Measurements from ENCODE around the gene ZNF398.

DNA sequence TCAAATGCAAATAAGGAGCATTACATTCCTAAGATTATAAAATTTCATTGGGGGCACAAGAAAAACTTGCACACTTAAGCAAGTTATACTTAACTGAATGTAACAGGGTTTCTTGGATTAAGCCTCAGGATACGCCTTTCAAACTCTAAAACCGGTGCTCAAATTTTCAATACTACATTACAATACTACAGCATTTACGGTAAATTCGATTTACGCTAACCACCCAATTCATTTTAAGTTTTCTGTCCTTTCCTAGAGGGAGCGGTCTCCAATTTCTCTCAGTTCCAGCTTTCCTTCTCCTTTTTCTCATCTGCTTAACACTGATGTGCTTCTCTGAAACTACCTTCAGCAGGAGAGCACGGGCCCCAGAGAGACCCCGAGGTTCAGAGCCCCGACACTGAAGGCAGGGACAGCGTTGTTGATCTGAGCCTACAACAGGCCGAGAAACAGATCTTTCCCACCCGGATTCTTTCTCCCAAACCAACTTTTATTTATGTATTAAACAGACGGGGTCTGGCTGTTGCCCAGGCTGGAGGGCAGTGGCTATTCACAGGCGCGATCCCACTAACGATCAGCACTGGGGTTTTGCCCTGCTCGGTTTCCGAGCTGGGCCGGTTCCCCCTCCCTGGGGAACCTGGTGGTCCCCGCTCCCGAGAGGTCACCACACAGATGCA, 21.9 kb upstream of the ZNF398 start:
- TF ChIP-seq, protein P1, sequence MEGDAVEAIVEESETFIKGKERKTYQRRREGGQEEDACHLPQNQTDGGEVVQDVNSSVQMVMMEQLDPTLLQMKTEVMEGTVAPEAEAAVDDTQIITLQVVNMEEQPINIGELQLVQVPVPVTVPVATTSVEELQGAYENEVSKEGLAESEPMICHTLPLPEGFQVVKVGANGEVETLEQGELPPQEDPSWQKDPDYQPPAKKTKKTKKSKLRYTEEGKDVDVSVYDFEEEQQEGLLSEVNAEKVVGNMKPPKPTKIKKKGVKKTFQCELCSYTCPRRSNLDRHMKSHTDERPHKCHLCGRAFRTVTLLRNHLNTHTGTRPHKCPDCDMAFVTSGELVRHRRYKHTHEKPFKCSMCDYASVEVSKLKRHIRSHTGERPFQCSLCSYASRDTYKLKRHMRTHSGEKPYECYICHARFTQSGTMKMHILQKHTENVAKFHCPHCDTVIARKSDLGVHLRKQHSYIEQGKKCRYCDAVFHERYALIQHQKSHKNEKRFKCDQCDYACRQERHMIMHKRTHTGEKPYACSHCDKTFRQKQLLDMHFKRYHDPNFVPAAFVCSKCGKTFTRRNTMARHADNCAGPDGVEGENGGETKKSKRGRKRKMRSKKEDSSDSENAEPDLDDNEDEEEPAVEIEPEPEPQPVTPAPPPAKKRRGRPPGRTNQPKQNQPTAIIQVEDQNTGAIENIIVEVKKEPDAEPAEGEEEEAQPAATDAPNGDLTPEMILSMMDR (IDR thresholded peaks at IDR 0.05; ENCODE audit: insufficient read depth, low read depth, low read length) = no peak
- no peak for TF ChIP-seq EZH2 (IDR thresholded peaks at IDR 0.05; ENCODE audit: insufficient read depth, low read length)

All from astrocyte (in vitro differentiated cells and primary cell).